Pancreas (tissue), 10 donors: ENCODE measurements around the gene PC. TPM values are rescaled to one million over a fixed set of nuclear protein-coding genes. Genes with fewer than 3 reads are reported as not detected.

ENCODE experiments used
- ATAC-seq, 4 donors: fragments of 200-7000 bp; cut with Tn5 transposase; one replicate each; pipeline versions ENCODE4 v1.8.0 to v1.9.1; 2020; ENCODE audit warnings: mild to moderate bottlenecking in 4 of 4, moderate library complexity in 4 of 4
- DNase-seq, 6 donors: peaks; one replicate each; pipeline ENCODE4 v3.0.0-alpha.2; 2020
- FAIRE-seq: peaks from 2 replicates; lab custom pipeline; 2012; peaks lifted over from hg19 to GRCh38; lab: Jason Lieb, UNC
- H3K27ac ChIP-seq, 4 donors: fragments of 200-600 bp; sonication (generic); 1 replicate in 3 of 4; 2 replicates in 1 of 4; pipeline versions ENCODE4 v1.5.0 to v1.8.0; 2020
- H3K27me3 ChIP-seq, 4 donors: fragments of 200-600 bp; one replicate each; pipeline ENCODE4 v1.8.0; 2021
- H3K36me3 ChIP-seq, 3 donors: fragments of 200-600 bp; sonication (generic) in 1 of 3; one replicate each; pipeline versions ENCODE4 v1.5.0 to v1.8.0; 2020 to 2021
- H3K4me1 ChIP-seq, 3 donors: fragments of 200-600 bp; one replicate each; pipeline ENCODE4 v1.8.0; 2021
- H3K4me3 ChIP-seq, 4 donors: fragments of 200-600 bp; sonication (generic) in 2 of 4; one replicate each; pipeline versions ENCODE4 v1.5.0 to v1.8.0; 2020 to 2021
- H3K9me3 ChIP-seq, 4 donors: fragments of 200-600 bp; one replicate each; pipeline ENCODE4 v1.8.0; 2021
- CTCF ChIP-seq, 4 donors: fragments of 200-600 bp; sonication (generic) in 3 of 4; IDR thresholded peaks; one replicate each; pipeline versions ENCODE4 v1.5.0 to v1.8.0; 2021; ENCODE audit warnings: antibody characterized with exemption in 4 of 4
- WGBS, 2 donors: extraction: QIAGEN DNeasy Blood & Tissue Kit; methylation state at CpG; one replicate each; pipeline ENCODE4 v1.1.7; 2013; 5-methylcytosine and 5-hydroxymethylcytosine counted together
- intact Hi-C, 3 donors: fragments of 100-400 bp; cut with DNase I; formaldehyde crosslinking; loops; one replicate each; pipeline versions ENCODE4 v1.11.1 to v1.14.2; 2022
- polyA plus RNA-seq, 2 donors: library from polyadenylated mRNA; stranded (reverse); fragments of 200-250 nt; gene quantifications; one replicate each; pipeline ENCODE4 v1.2.3, GENCODE V29; 2013
- total RNA-seq, 6 donors: library from RNA; stranded (reverse); fragmentation: NEBNext Ultra II Directional in 4 of 6; extraction: Animal tissue kit (Norgen Biotek cat#: 25700) in 4 of 6; gene quantifications; one replicate each; pipeline versions ENCODE4 v1.2.1 to v1.2.4, GENCODE V29; 2021 to 2023
- donor health status: healthy with polysubstance abuse.
- donor health status: DM: no; HTN: no; CAD: no; lungs with moderate emphysema.
- donor health status: DM: no; HTN: no; CAD: no.
- donor health status: control.
- donor health status: control.
- donor health status: Bipolar disorder and iron deficiency.
- donor health status: DM: yes; HTN: yes; CAD: no.
- donor health status: DM: no; HTN: no; CAD: no.
- donor health status: DM: no; HTN: no; CAD: no.
- donor health status: DM: yes; HTN: yes; CAD: no.

PC gene
- total and polyA plus RNA-seq, 8 donors, result 4.1 to 16.0 (median 10.4) TPM

GRCh38 chr11:66841861-66842260, 116.3 kb downstream of the PC start:
- DNase-seq, result no peak
- no peaks in the 10 kb centered on the region for H3K9me3 ChIP-seq
- TF ChIP-seq CTCF (IDR thresholded peaks at IDR 0.05), result no peak
- FAIRE-seq, result no peak
- ATAC-seq, result no peak
- H3K4me3 ChIP-seq, result peak overlapping the region in 2 of 4 donors; percentile 80 to 99
- WGBS, 2 donors, result 78 to 86% methylated on average over 7 of the region's 7 CpGs
- no peaks in the 10 kb centered on the region for H3K27me3 ChIP-seq
- intact Hi-C loops, result loop anchor here in 1 of 3 donors (5.0 kb wide), 1 partner anchor 150 kb away; no protein-coding TSS in a partner anchor
- H3K36me3 ChIP-seq, result peaks cover 0 to 17% (median 0%) of the 10 kb centered on the region in 3 donors
- H3K4me1 ChIP-seq, result peaks cover 7 to 18% (median 13%) of the 10 kb centered on the region in 3 donors
- no peak overlapping the region for H3K27ac ChIP-seq

GRCh38 chr11:66840317-66841091, 117.7 kb downstream of the PC start:
- FAIRE-seq (no peak), ATAC-seq (no peak), DNase-seq (no peak)
- Histone ChIP-seq H3K27me3 (no peaks in the 10 kb centered on the region), H3K4me1 (peaks cover 7 to 18% (median 13%) of the 10 kb centered on the region in 3 donors), H3K27ac (no peak overlapping the region), H3K4me3 (no peak overlapping the region), H3K36me3 (peaks cover 0 to 10% (median 0%) of the 10 kb centered on the region in 3 donors), H3K9me3 (no peaks in the 10 kb centered on the region)
- WGBS, 2 donors, result 79 to 85% methylated on average over 4 of the region's 4 CpGs
- intact Hi-C loops, result loop anchor here in 1 of 3 donors (5.0 kb wide), 1 partner anchor 148 kb away; no protein-coding TSS in a partner anchor
- TF ChIP-seq CTCF (IDR thresholded peaks at IDR 0.05), result no peak

- Histone ChIP-seq H3K27ac (no peak overlapping the region), H3K9me3 (no peaks in the 10 kb centered on the region), H3K4me3 (no peak overlapping the region), H3K4me1 (no peaks in the 10 kb centered on the region), H3K27me3 (no peaks in the 10 kb centered on the region), H3K36me3 (peaks cover 0 to 10% (median 0%) of the 10 kb centered on the region in 3 donors)
- no peak for FAIRE-seq
- ATAC-seq, result no peak
- intact Hi-C loops, result no loop called here
- WGBS, 2 donors, result 86 to 89% methylated on average over 12 of the region's 12 CpGs
- DNase-seq, result no peak
- no peak for TF ChIP-seq CTCF (IDR thresholded peaks at IDR 0.05)
Measured at GRCh38 chr11:66835768-66836405, 122.3 kb downstream of the PC start.

GRCh38 chr11:66834943-66835342, 123.2 kb downstream of the PC start:
- ATAC-seq, result no peak

More at GRCh38 chr11:66834943-66835342, 123.2 kb downstream of the PC start:
- no peaks in the 10 kb centered on the region for H3K27me3 ChIP-seq
- DNase-seq (no peak), FAIRE-seq (no peak)
- peaks cover 0 to 10% (median 0%) of the 10 kb centered on the region in 3 donors for H3K36me3 ChIP-seq
- no peak overlapping the region for H3K4me3 ChIP-seq
- no peaks in the 10 kb centered on the region for H3K9me3 ChIP-seq
- H3K4me1 ChIP-seq, result no peaks in the 10 kb centered on the region
- intact Hi-C loops, result loop anchor here in 2 of 3 donors (5.0 kb wide), 2 partner anchors 138 to 143 kb away; no protein-coding TSS in a partner anchor
- no peak for TF ChIP-seq CTCF (IDR thresholded peaks at IDR 0.05)
- no peak overlapping the region for H3K27ac ChIP-seq
- whole genome bisulfite sequencing, 2 donors, result 68 to 69% methylated on average over 5 of the region's 5 CpGs
